ENCODE data around the gene DMPK. TPM values are rescaled to one million over a fixed set of nuclear protein-coding genes. Genes with fewer than 3 reads are reported as not detected.
"Not testable (repeated sequence)": the region's sequence is repeated elsewhere in the genome, so short reads cannot be mapped to it uniquely, and the experiment has no call there.

DMPK gene
- total and polyA plus RNA-seq, 2 donors (not counting 1 experiment from before 2014, with no cell fraction given) = 54.7 to 115 TPM

DNA sequence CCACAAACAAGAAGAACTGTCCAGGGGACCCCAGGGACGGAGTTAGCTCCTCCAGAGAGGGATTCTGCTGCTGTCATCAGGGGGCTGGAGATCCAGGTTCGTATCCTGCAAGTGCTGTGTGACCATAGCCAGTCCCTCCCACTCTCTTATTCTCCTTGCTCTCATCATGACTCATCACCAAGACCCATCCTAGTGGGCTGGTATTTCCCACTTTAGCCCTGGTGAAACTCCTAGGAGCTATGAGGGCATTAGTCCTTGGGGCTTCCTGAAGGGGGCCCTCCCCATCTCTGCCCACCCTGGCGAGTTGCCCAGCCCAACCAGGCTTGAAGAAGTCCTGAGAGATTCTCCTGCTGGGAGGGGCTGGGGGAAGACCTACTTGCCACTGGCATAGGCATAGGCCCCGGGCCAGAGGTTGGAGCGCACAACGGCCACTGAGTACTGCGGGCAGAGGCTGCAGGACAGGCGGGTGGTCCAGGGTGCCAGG, 17.8 kb upstream of the DMPK start:
- peaks cover 5% of the 10 kb centered on the region for H3K4me1 ChIP-seq (ENCODE audit: control insufficient read depth, extremely low read depth, insufficient read depth, low read length)
- no peak overlapping the region for H3K9ac ChIP-seq (ENCODE audit: insufficient read depth, low read length)
- peak; percentile 36 to 64 for DNase-seq (ENCODE audit: low read depth in 2 of 2)
- TF ChIP-seq, protein P1, sequence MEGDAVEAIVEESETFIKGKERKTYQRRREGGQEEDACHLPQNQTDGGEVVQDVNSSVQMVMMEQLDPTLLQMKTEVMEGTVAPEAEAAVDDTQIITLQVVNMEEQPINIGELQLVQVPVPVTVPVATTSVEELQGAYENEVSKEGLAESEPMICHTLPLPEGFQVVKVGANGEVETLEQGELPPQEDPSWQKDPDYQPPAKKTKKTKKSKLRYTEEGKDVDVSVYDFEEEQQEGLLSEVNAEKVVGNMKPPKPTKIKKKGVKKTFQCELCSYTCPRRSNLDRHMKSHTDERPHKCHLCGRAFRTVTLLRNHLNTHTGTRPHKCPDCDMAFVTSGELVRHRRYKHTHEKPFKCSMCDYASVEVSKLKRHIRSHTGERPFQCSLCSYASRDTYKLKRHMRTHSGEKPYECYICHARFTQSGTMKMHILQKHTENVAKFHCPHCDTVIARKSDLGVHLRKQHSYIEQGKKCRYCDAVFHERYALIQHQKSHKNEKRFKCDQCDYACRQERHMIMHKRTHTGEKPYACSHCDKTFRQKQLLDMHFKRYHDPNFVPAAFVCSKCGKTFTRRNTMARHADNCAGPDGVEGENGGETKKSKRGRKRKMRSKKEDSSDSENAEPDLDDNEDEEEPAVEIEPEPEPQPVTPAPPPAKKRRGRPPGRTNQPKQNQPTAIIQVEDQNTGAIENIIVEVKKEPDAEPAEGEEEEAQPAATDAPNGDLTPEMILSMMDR (conservative IDR thresholded peaks at IDR 0.05 in 1 of 2, IDR thresholded peaks at IDR 0.05 in 1 of 2; ENCODE audit: low read depth in 1 of 2, low read length in 2 of 2) = no peak
- no peak for TF ChIP-seq EZH2 (IDR thresholded peaks at IDR 0.05; ENCODE audit: low read length, missing control alignments)
- H3K36me3 ChIP-seq (ENCODE audit: control insufficient read depth, insufficient read depth, low read length) = no peaks in the 10 kb centered on the region
- no peak overlapping the region for H3K4me3 ChIP-seq (replicated peaks in 1 of 4; ENCODE audit: control extremely low read depth in 1 of 4, insufficient read depth in 1 of 4, low read depth in 3 of 4, low read length in 4 of 4)
- H3K79me2 ChIP-seq (ENCODE audit: control insufficient read depth, insufficient read depth, low read length) = no peaks in the 10 kb centered on the region
- no peaks in the 10 kb centered on the region for H3K27me3 ChIP-seq (ENCODE audit: control insufficient read depth, insufficient read depth, low read length)
- H3K4me2 ChIP-seq (ENCODE audit: extremely low read depth, insufficient read depth, low read length) = no peak overlapping the region
- no peaks in the 10 kb centered on the region for H4K20me1 ChIP-seq (ENCODE audit: control insufficient read depth, extremely low read depth, insufficient read depth, low read length)
- H2AFZ ChIP-seq (ENCODE audit: low read length) = no peak overlapping the region
- no peak overlapping the region for H3K27ac ChIP-seq (ENCODE audit: insufficient read depth, low read length)
- no peaks in the 10 kb centered on the region for H3K9me3 ChIP-seq (ENCODE audit: control insufficient read depth, insufficient read depth, low read depth, low read length)

DNA sequence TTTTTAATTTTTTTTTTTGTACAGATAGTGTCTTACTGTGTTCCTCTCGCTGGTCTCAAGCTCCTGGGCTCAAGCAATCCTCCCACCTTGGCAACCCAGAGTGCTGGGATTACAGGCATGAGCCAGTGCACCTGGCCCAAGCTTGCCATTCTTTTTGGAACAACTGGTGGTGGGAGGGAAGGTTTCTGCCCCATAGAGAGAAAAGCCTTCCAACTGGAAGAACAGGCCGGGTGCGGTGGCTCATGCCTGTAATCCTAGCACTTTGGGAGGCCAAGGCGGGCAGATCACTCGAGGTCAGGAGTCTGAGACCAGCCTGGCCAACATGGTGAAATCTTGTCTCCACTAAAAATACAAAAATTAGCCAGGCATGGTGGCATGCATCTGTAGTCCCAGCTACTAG, 17.3 kb upstream of the DMPK start:
- H3K9ac ChIP-seq (ENCODE audit: insufficient read depth, low read length); H3K79me2 ChIP-seq (ENCODE audit: control insufficient read depth, insufficient read depth, low read length); H3K4me2 ChIP-seq (ENCODE audit: extremely low read depth, insufficient read depth, low read length); H3K36me3 ChIP-seq (ENCODE audit: control insufficient read depth, insufficient read depth, low read length); H3K27ac ChIP-seq (ENCODE audit: insufficient read depth, low read length); H3K4me3 ChIP-seq (replicated peaks in 1 of 4; ENCODE audit: control extremely low read depth in 1 of 4, insufficient read depth in 1 of 4, low read depth in 3 of 4, low read length in 4 of 4); H4K20me1 ChIP-seq (ENCODE audit: control insufficient read depth, extremely low read depth, insufficient read depth, low read length); DNase-seq (ENCODE audit: low read depth in 2 of 2); H3K27me3 ChIP-seq (ENCODE audit: control insufficient read depth, insufficient read depth, low read length); H2AFZ ChIP-seq (ENCODE audit: low read length); H3K4me1 ChIP-seq (ENCODE audit: control insufficient read depth, extremely low read depth, insufficient read depth, low read length); H3K9me3 ChIP-seq (ENCODE audit: control insufficient read depth, insufficient read depth, low read depth, low read length): not testable (repeated sequence)

GRCh38 chr19:45798995-45799517, 16.8 kb upstream of the DMPK start:
- no peak overlapping the region for H2AFZ ChIP-seq (ENCODE audit: low read length)

More at GRCh38 chr19:45798995-45799517, 16.8 kb upstream of the DMPK start:
- Histone ChIP-seq H3K27me3 (ENCODE audit: control insufficient read depth, insufficient read depth, low read length) (no peaks in the 10 kb centered on the region), H3K36me3 (ENCODE audit: control insufficient read depth, insufficient read depth, low read length) (no peaks in the 10 kb centered on the region), H3K4me1 (ENCODE audit: control insufficient read depth, extremely low read depth, insufficient read depth, low read length) (peaks cover 5% of the 10 kb centered on the region), H3K79me2 (ENCODE audit: control insufficient read depth, insufficient read depth, low read length) (no peaks in the 10 kb centered on the region), H3K27ac (ENCODE audit: insufficient read depth, low read length) (no peak overlapping the region), H3K4me3 (replicated peaks in 1 of 4; ENCODE audit: control extremely low read depth in 1 of 4, insufficient read depth in 1 of 4, low read depth in 3 of 4, low read length in 4 of 4) (no peak overlapping the region), H4K20me1 (ENCODE audit: control insufficient read depth, extremely low read depth, insufficient read depth, low read length) (no peaks in the 10 kb centered on the region), H3K9ac (ENCODE audit: insufficient read depth, low read length) (no peak overlapping the region), H3K4me2 (ENCODE audit: extremely low read depth, insufficient read depth, low read length) (no peak overlapping the region), H3K9me3 (ENCODE audit: control insufficient read depth, insufficient read depth, low read depth, low read length) (no peaks in the 10 kb centered on the region)
- DNase-seq (ENCODE audit: low read depth in 2 of 2) = peak; percentile 79 to 80
- TF ChIP-seq, protein P1 (conservative IDR thresholded peaks at IDR 0.05 in 1 of 2, IDR thresholded peaks at IDR 0.05 in 1 of 2; ENCODE audit: low read depth in 1 of 2, low read length in 2 of 2) = peak; percentile 67 to 85
- TF ChIP-seq EZH2 (IDR thresholded peaks at IDR 0.05; ENCODE audit: low read length, missing control alignments) = no peak

Data from fibroblast of lung (primary cell).